Liver (tissue), 9 donors: Measurements from ENCODE around the gene COMMD1. TPM values are rescaled to one million over a fixed set of nuclear protein-coding genes. Genes with fewer than 3 reads are reported as not detected.

Source experiments
- DNase-seq: peaks from one replicate; pipeline ENCODE4 v3.0.0-alpha.2; 2017; ENCODE audit warnings: low spot score
- H3K27ac ChIP-seq, 2 donors: one replicate each; pipeline ENCODE4 v1.7.0; 2013; ENCODE audit warnings: inconsistent platforms in 2 of 2, low read length in 2 of 2, control low read depth in 1 of 2, low read depth in 1 of 2, mild to moderate bottlenecking in 1 of 2
- H3K27me3 ChIP-seq, 4 donors: one replicate each; pipeline versions ENCODE4 v1.6.1 to v1.7.0; 2013; ENCODE audit warnings: low read length in 3 of 4, inconsistent platforms in 1 of 4, mild to moderate bottlenecking in 1 of 4, moderate library complexity in 1 of 4; ENCODE audit not compliant: control insufficient read depth in 4 of 4, insufficient read depth in 4 of 4
- H3K36me3 ChIP-seq, 4 donors: one replicate each; pipeline versions ENCODE4 v1.6.1 to v1.7.0; 2013; ENCODE audit warnings: low read length in 3 of 4, mild to moderate bottlenecking in 3 of 4, low read depth in 1 of 4, moderate library complexity in 1 of 4; ENCODE audit not compliant: control insufficient read depth in 4 of 4, insufficient read depth in 3 of 4
- H3K4me1 ChIP-seq, 4 donors: one replicate each; pipeline versions ENCODE4 v1.6.1 to v1.7.0; 2013; ENCODE audit warnings: low read length in 3 of 4, mild to moderate bottlenecking in 3 of 4, moderate library complexity in 1 of 4; ENCODE audit not compliant: control insufficient read depth in 4 of 4, insufficient read depth in 4 of 4
- H3K4me3 ChIP-seq, 3 donors: one replicate each; pipeline versions ENCODE4 v1.6.1 to v1.7.0; 2013; ENCODE audit warnings: low read length in 3 of 3, control low read depth in 1 of 3, low read depth in 1 of 3, mild to moderate bottlenecking in 1 of 3
- H3K9ac ChIP-seq, 2 donors: one replicate each; pipeline ENCODE4 v1.7.0; 2013; ENCODE audit warnings: low read length in 2 of 2, mild to moderate bottlenecking in 2 of 2, moderate library complexity in 2 of 2, control low read depth in 1 of 2, low read depth in 1 of 2
- H3K9me3 ChIP-seq, 4 donors: one replicate each; pipeline versions ENCODE4 v1.6.1 to v1.7.0; 2013; ENCODE audit warnings: low read length in 3 of 4; ENCODE audit not compliant: control insufficient read depth in 4 of 4
- CTCF ChIP-seq: fragments of 150-350 bp; IDR thresholded peaks from 2 replicates; pipeline ENCODE4 v1.5.1; 2017; ENCODE audit warnings: improper control_type of control experiment, low read depth, low read length; ENCODE audit not compliant: missing input control
- EGR1 ChIP-seq, 2 donors: IDR thresholded peaks; 2 replicates each; pipeline ENCODE4 v1.6.1; 2016 to 2018; ENCODE audit warnings: antibody characterized with exemption in 2 of 2, low read depth in 2 of 2
- FOXA2 ChIP-seq: IDR thresholded peaks from 2 replicates; pipeline ENCODE4 v1.6.1; 2016; ENCODE audit warnings: antibody characterized with exemption
- GABPA ChIP-seq, 2 donors: IDR thresholded peaks in 1 of 2; conservative IDR thresholded peaks in 1 of 2; 2 replicates each; pipeline ENCODE4 v1.6.1; 2016; ENCODE audit warnings: antibody characterized with exemption in 2 of 2, mild to moderate bottlenecking in 1 of 2, moderate library complexity in 1 of 2
- HNF4A ChIP-seq, 2 donors: conservative IDR thresholded peaks; 2 replicates each; pipeline ENCODE4 v1.6.1; 2016; ENCODE audit warnings: antibody characterized with exemption in 2 of 2, mild to moderate bottlenecking in 2 of 2
- HNF4G ChIP-seq: IDR thresholded peaks from 2 replicates; pipeline ENCODE4 v1.6.1; 2016; ENCODE audit warnings: antibody characterized with exemption
- JUND ChIP-seq, 2 donors: IDR thresholded peaks; 2 replicates each; pipeline ENCODE4 v1.6.1; 2016; ENCODE audit warnings: antibody characterized with exemption in 2 of 2
- MAX ChIP-seq: IDR thresholded peaks from 2 replicates; pipeline ENCODE4 v1.6.1; 2016; ENCODE audit warnings: antibody characterized with exemption
- NR2F2 ChIP-seq: IDR thresholded peaks from 2 replicates; pipeline ENCODE4 v1.6.1; 2016; ENCODE audit warnings: antibody characterized with exemption
- RAD21 ChIP-seq, 2 donors: IDR thresholded peaks; 2 replicates each; pipeline ENCODE4 v1.6.1; 2016; ENCODE audit warnings: antibody characterized with exemption in 2 of 2, mild to moderate bottlenecking in 2 of 2
- REST ChIP-seq: IDR thresholded peaks from 2 replicates; pipeline ENCODE4 v1.6.1; 2016; ENCODE audit warnings: antibody characterized with exemption, mild to moderate bottlenecking
- RXRA ChIP-seq, 2 donors: IDR thresholded peaks; 2 replicates each; pipeline ENCODE4 v1.6.1; 2017 to 2018; ENCODE audit warnings: antibody characterized with exemption in 2 of 2, mild to moderate bottlenecking in 1 of 2
- TAF1 ChIP-seq: conservative IDR thresholded peaks from 2 replicates; pipeline ENCODE4 v1.6.1; 2016; ENCODE audit warnings: antibody characterized with exemption, mild to moderate bottlenecking
- YY1 ChIP-seq: IDR thresholded peaks from 2 replicates; pipeline ENCODE4 v1.6.1; 2016; ENCODE audit warnings: antibody characterized with exemption, mild to moderate bottlenecking
- WGBS: extraction: QIAGEN DNeasy Blood & Tissue Kit; methylation state at CpG from one replicate; pipeline ENCODE4 v1.1.7; 2013; 5-methylcytosine and 5-hydroxymethylcytosine counted together
- polyA plus RNA-seq, 2 donors: library from polyadenylated mRNA; stranded (reverse) in 1 of 2; unstranded in 1 of 2; fragments of 200-250 nt in 1 of 2; fragments of >200 nt in 1 of 2; fragmentation: Nextera tagmentation in 1 of 2; extraction: Ambion mirVana in 1 of 2; gene quantifications; one replicate each; pipeline versions ENCODE4 v1.2.1 to v1.2.3, GENCODE V29; 2013 to 2015
- total RNA-seq, 2 donors: library from RNA; depleted of rRNA; stranded (reverse); fragments of >200 nt; gene quantifications; one replicate each; pipeline ENCODE4 v1.2.3, GENCODE V29; 2014
- donor health status: healthy.
- donor health status: healthy.
- donor health status: healthy.
- donor health status: healthy.
- donor health status: healthy.

COMMD1 gene
- total and polyA plus RNA-seq, 4 donors, result 17.4 to 47.9 (median 20.7) TPM

- Histone ChIP-seq H3K27ac (no peak overlapping the region), H3K27me3 (no peaks in the 10 kb centered on the region), H3K36me3 (peaks cover 0 to 3% (median 1%) of the 10 kb centered on the region in 4 donors), H3K9me3 (no peaks in the 10 kb centered on the region), H3K4me1 (no peaks in the 10 kb centered on the region), H3K4me3 (no peak overlapping the region), H3K9ac (no peak overlapping the region)
- TF ChIP-seq NR2F2, result no peak
- no peak for TF ChIP-seq RXRA (IDR thresholded peaks at IDR 0.05)
- no peak for TF ChIP-seq YY1
- no peak for TF ChIP-seq EGR1 (IDR thresholded peaks at IDR 0.05; ENCODE audit: low read depth in 2 of 2)
- no peak for TF ChIP-seq HNF4A (conservative IDR thresholded peaks at IDR 0.05)
- no peak for TF ChIP-seq RAD21 (IDR thresholded peaks at IDR 0.05)
- TF ChIP-seq GABPA (IDR thresholded peaks at IDR 0.05 in 1 of 2, conservative IDR thresholded peaks at IDR 0.05 in 1 of 2), result no peak
- TF ChIP-seq FOXA2, result no peak
- TF ChIP-seq MAX, result no peak
- no peak for DNase-seq
Observed at GRCh38 chr2:61922714-61923113, 17.2 kb downstream of the COMMD1 start.

- Histone ChIP-seq H3K4me1 (no peaks in the 10 kb centered on the region), H3K9ac (no peak overlapping the region), H3K4me3 (no peak overlapping the region), H3K27ac (no peak overlapping the region), H3K9me3 (no peaks in the 10 kb centered on the region), H3K36me3 (peaks cover 0 to 3% (median 0%) of the 10 kb centered on the region in 4 donors), H3K27me3 (no peaks in the 10 kb centered on the region)
- DNase-seq, result no peak
- WGBS, result 87% methylated on average over 15 of the region's 15 CpGs
- TF ChIP-seq RAD21 (IDR thresholded peaks at IDR 0.05), result no peak
- TF ChIP-seq MAX, result no peak
- no peak for TF ChIP-seq HNF4G
- no peak for TF ChIP-seq YY1
- no peak for TF ChIP-seq CTCF
- TF ChIP-seq RXRA (IDR thresholded peaks at IDR 0.05), result no peak
- TF ChIP-seq HNF4A (conservative IDR thresholded peaks at IDR 0.05), result no peak
- TF ChIP-seq TAF1, result no peak
- no peak for TF ChIP-seq REST
- TF ChIP-seq JUND (IDR thresholded peaks at IDR 0.05), result no peak
- TF ChIP-seq FOXA2, result no peak
- no peak for TF ChIP-seq EGR1 (IDR thresholded peaks at IDR 0.05; ENCODE audit: low read depth in 2 of 2)
Observed at GRCh38 chr2:61924895-61925663, 19.6 kb downstream of the COMMD1 start.
